ENCODE data around the gene CBX8. TPM values are rescaled to one million over a fixed set of nuclear protein-coding genes. Genes with fewer than 3 reads are reported as not detected.

Gene CBX8
- total RNA-seq, 2 donors from 2014 or later = 1.6 to 1.8 TPM

DNA sequence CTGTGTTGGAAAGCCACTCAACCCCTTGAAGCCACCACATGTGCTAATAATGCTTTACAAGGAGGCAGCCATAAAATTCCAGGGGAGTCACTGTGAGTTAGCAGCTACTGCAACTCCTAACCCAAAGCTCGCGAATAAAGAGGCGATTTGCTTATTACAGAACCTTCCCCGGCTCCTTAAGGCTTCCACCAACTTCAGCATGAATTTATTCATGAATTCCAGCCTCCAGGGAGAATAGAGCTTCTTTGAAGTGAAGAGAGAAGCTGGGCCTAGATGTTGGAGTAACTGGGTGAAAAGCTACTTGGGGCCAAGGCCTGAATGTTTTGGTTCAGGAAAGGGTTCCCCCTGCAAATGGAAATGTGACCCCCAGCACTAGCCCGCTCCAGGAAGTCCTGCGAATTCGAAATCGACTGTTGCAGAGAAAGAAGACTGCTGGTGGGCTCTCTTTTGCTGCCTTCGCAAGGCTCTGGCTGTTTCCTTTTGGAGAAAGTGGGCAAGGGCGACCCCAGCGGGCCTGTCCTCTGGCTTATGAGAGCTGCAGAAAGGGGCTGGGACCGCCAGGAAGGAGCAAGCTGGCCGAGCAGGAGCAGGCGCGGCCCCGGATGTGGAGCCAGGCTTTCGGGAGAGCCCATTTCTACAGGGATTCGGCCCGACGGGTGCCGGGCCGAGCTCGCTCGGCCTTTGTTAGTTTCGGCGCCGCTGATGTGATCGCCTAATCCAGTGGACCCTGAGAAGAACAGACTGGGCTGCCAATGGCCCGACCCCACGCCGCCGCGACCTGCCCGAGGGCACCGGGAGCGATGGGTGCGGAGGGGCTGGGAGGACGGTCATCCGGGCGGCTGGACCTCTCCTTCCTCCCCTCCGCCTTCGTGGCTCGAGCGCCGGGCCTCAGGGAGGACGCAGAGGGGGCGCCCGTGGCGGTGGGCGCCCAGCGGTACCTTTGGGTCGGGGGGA, 7.6 kb downstream of the CBX8 start:
- Histone ChIP-seq H3K27ac (no peak overlapping the region), H3K4me3 (no peak overlapping the region), H3K36me3 (replicated peaks in 1 of 2; ENCODE audit: insufficient read depth in 1 of 2, low read depth in 2 of 2) (no peaks in the 10 kb centered on the region), H3K9me3 (no peaks in the 10 kb centered on the region), H3K27me3 (peaks cover 0 to 27% of the 10 kb centered on the region in 2 donors), H3K4me1 (peaks cover 23% of the 10 kb centered on the region)
- intact Hi-C loops (cut with DNase I) = no loop called here
- DNase-seq (no peak), ATAC-seq (peak; percentile 5)
- TF ChIP-seq POLR2A (IDR thresholded peaks at IDR 0.05) = no peak
- TF ChIP-seq, protein P1, sequence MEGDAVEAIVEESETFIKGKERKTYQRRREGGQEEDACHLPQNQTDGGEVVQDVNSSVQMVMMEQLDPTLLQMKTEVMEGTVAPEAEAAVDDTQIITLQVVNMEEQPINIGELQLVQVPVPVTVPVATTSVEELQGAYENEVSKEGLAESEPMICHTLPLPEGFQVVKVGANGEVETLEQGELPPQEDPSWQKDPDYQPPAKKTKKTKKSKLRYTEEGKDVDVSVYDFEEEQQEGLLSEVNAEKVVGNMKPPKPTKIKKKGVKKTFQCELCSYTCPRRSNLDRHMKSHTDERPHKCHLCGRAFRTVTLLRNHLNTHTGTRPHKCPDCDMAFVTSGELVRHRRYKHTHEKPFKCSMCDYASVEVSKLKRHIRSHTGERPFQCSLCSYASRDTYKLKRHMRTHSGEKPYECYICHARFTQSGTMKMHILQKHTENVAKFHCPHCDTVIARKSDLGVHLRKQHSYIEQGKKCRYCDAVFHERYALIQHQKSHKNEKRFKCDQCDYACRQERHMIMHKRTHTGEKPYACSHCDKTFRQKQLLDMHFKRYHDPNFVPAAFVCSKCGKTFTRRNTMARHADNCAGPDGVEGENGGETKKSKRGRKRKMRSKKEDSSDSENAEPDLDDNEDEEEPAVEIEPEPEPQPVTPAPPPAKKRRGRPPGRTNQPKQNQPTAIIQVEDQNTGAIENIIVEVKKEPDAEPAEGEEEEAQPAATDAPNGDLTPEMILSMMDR (IDR thresholded peaks at IDR 0.05) = no peak
- WGBS, 2 donors = 34 to 78% methylated on average over 11 to 49 of the region's 52 CpGs

DNA sequence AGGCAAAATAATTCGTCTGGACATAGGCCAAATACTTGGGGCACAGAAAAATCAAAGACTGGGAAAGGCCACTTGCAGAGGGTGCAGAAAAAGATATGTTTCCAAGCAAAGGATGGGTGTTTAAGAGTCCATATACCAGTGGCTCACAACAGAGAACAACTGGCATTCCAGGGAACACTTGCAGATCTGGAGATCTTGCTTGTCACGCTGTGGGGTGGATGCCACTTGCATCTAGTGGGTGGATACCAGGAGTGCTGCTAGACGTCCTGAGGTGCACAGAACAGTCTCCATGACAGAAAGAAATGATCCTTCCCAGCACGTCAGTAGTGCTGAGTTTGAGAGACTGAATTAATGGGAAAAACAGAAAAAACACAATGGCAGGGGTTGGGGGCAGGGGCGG, 8.4 kb downstream of the CBX8 start:
- intact Hi-C loops (cut with DNase I) = no loop called here
- Histone ChIP-seq H3K4me3 (no peak overlapping the region), H3K27me3 (peaks cover 0 to 27% of the 10 kb centered on the region in 2 donors), H3K27ac (no peak overlapping the region), H3K4me1 (peaks cover 23% of the 10 kb centered on the region), H3K9me3 (no peaks in the 10 kb centered on the region), H3K36me3 (replicated peaks in 1 of 2; ENCODE audit: insufficient read depth in 1 of 2, low read depth in 2 of 2) (no peaks in the 10 kb centered on the region)
- ATAC-seq (no peak), DNase-seq (no peak)
- TF ChIP-seq, protein P1 (IDR thresholded peaks at IDR 0.05) = no peak
- TF ChIP-seq POLR2A (IDR thresholded peaks at IDR 0.05) = no peak
- 69 to 73% methylated on average over 5 of the region's 5 CpGs for WGBS, 2 donors

DNA sequence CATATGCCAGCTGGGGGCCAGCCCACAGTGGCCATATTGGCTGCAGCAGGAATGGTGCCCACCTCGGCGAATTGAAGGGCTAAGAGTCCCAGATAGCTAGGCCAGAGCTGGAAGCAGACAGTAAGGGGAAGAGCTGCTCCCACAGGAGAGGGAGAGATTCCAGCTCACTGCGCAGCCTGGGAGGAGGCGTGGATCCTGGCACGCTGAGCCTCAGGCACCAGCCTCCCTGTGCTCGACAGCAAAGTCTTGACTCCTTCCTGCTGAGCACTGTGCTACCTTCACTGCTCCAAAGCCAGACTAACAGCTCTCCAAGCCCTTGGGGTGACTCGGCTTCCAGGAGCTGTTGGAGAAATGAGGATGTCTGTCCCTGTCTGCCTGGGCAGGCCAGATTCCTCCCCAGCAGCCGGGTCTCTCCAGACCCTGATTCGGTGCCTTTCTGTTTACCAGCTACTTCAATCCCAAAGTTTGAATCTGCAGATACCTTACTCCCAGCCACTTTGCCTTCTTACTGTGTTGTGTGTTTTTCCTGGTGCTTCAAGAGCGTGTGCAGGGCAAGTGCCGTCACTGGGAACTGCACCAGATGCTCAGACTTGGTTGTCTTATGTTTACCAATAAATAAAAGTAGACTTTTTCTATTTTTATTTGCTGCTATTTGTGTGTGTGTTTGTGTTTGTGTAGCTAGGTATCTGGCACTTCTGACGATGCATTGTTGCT, 9.8 kb downstream of the CBX8 start:
- intact Hi-C loops (cut with DNase I) = no loop called here
- TF ChIP-seq, protein P1 (IDR thresholded peaks at IDR 0.05) = no peak
- TF ChIP-seq POLR2A (IDR thresholded peaks at IDR 0.05) = no peak
- H3K36me3 ChIP-seq (replicated peaks in 1 of 2; ENCODE audit: insufficient read depth in 1 of 2, low read depth in 2 of 2) = no peaks in the 10 kb centered on the region
- no peak overlapping the region for H3K27ac ChIP-seq
- DNase-seq (peak in 1 of 4 donors; percentile 48), ATAC-seq (no peak)
- 61 to 72% methylated on average over 11 to 12 of the region's 12 CpGs for WGBS, 2 donors
- no peak overlapping the region for H3K4me3 ChIP-seq
- H3K27me3 ChIP-seq = peaks cover 0 to 27% of the 10 kb centered on the region in 2 donors
- no peaks in the 10 kb centered on the region for H3K9me3 ChIP-seq
- H3K4me1 ChIP-seq = peaks cover 23% of the 10 kb centered on the region

DNA sequence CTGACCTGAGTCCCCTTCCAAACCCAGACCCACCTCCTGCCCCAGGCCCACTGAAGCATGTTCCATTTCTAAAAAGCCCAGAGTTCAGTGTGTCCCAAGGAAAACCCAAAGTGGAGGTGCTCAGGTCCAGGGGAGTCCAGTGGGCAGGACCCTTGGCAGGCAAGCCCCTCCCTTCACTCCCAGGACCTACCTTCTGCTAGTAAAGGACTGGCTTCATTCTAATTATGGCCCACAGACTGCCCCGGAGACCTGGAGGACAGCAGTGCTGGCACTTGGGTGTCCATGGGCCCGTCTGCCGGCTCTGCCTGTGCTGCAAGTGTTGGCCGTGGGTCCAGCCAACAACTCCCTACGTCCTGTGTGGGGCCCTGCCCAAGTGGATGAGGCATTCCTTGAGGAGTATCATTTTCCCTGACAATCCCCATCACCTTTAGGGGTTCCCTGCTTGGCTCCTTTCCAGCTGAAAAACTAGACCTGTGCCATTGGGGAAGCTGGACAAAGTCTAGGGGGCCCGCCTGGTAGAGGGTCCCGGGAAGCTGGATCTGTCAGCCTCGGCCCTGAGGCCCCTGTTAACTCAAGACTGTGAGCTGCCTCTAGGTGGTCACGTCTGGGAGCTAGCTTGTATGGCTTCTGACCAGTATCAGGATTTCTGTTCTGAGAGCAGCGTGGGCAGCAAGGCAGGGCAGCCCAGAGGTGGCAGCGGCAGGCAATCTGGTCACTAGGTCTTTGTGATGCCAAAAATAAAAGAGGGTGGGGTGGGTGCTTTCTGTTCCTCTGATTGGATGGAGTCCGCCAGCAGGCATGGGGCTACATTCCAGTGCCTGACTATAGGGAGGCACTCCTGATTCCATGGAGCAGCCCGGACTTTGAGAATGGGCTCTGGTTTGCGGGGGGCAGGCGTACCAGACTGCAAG, 10.7 kb downstream of the CBX8 start:
- Histone ChIP-seq H3K27ac (no peak overlapping the region), H3K27me3 (peaks cover 0 to 20% of the 10 kb centered on the region in 2 donors), H3K4me3 (no peak overlapping the region), H3K9me3 (no peaks in the 10 kb centered on the region), H3K36me3 (replicated peaks in 1 of 2; ENCODE audit: insufficient read depth in 1 of 2, low read depth in 2 of 2) (no peaks in the 10 kb centered on the region), H3K4me1 (peaks cover 19% of the 10 kb centered on the region)
- intact Hi-C loops (cut with DNase I) = no loop called here
- TF ChIP-seq POLR2A (IDR thresholded peaks at IDR 0.05) = no peak
- TF ChIP-seq, protein P1 (IDR thresholded peaks at IDR 0.05) = no peak
- WGBS, 2 donors = 89 to 90% methylated on average over 9 to 15 of the region's 15 CpGs
- ATAC-seq = no peak
- DNase-seq = no peak

Data from body of pancreas (tissue), 4 donors.